GM19467 (cell line): ENCODE results near the gene GLRX3.
"Not testable (repeated sequence)": the region's sequence is repeated elsewhere in the genome, so short reads cannot be mapped to it uniquely, and the experiment has no call there.

Experiments
- ATAC-seq: cut with Tn5 transposase; IDR thresholded peaks from one replicate; pipeline ENCODE4 v1.9.1; 2021; ENCODE audit warnings: mild to moderate bottlenecking, moderate library complexity; ENCODE audit not compliant: unreplicated experiment

The GLRX3 gene

GRCh38 chr10:130188195-130189175 lies 52.3 kb downstream of the GLRX3 start:
- no peak for ATAC-seq

- ATAC-seq, result no peak
Measured at GRCh38 chr10:130189608-130190054, 53.4 kb downstream of the GLRX3 start.

GRCh38 chr10:130190055-130190736 lies 54.0 kb downstream of the GLRX3 start:
- peak; percentile 93 for ATAC-seq

GRCh38 chr10:130190737-130191115 lies 54.5 kb downstream of the GLRX3 start:
- no peak for ATAC-seq

GRCh38 chr10:130191380-130191779 lies 55.2 kb downstream of the GLRX3 start:
- ATAC-seq, result no peak

- no peak for ATAC-seq
Measured at GRCh38 chr10:130192276-130192848, 56.2 kb downstream of the GLRX3 start.

- no peak for ATAC-seq
Measured at GRCh38 chr10:130193033-130193432, 56.8 kb downstream of the GLRX3 start.

- ATAC-seq, result no peak
Measured at GRCh38 chr10:130193493-130194193, 57.5 kb downstream of the GLRX3 start.

- no peak for ATAC-seq
Measured at GRCh38 chr10:130194194-130194990, 58.2 kb downstream of the GLRX3 start.

- ATAC-seq, result no peak
Measured at GRCh38 chr10:130194991-130195645, 58.9 kb downstream of the GLRX3 start.

GRCh38 chr10:130195746-130196294 lies 59.6 kb downstream of the GLRX3 start:
- no peak for ATAC-seq

GRCh38 chr10:130196511-130197487 lies 60.6 kb downstream of the GLRX3 start:
- no peak for ATAC-seq

GRCh38 chr10:130198651-130199050 lies 62.5 kb downstream of the GLRX3 start:
- ATAC-seq, result no peak

- no peak for ATAC-seq
Measured at GRCh38 chr10:130200179-130201042, 64.2 kb downstream of the GLRX3 start.

GRCh38 chr10:130201043-130201380 lies 64.8 kb downstream of the GLRX3 start:
- ATAC-seq, result no peak

GRCh38 chr10:130202150-130202549 lies 66.0 kb downstream of the GLRX3 start:
- ATAC-seq, result not testable (repeated sequence)

- no peak for ATAC-seq
Measured at GRCh38 chr10:130202984-130203621, 66.9 kb downstream of the GLRX3 start.
